Suprapubic skin (tissue), 4 donors: ENCODE data around the gene SLC35G1.

Source experiments
- POLR2A ChIP-seq, 2 donors: fragments of 450-650 bp; IDR thresholded peaks; one replicate each; pipeline ENCODE4 v1.6.1; 2017; ENCODE audit warnings: antibody characterized with exemption in 2 of 2, mild to moderate bottlenecking in 2 of 2, moderate library complexity in 2 of 2
- POLR2AphosphoS5 ChIP-seq, 3 donors: sonication (generic); formaldehyde crosslinking; IDR thresholded peaks; one replicate each; pipeline ENCODE4 v1.6.1; 2017; ENCODE audit warnings: antibody characterized with exemption in 3 of 3
- TF ChIP-seq, protein P1 (sequence below), 2 donors: fragments of 200-600 bp in 1 of 2; fragments of 450-650 bp in 1 of 2; sonication (generic) in 1 of 2; IDR thresholded peaks; one replicate each; pipeline ENCODE4 v1.5.1; 2016 to 2019; ENCODE audit warnings: antibody characterized with exemption in 2 of 2, mild to moderate bottlenecking in 1 of 2, moderate library complexity in 1 of 2

DNA sequence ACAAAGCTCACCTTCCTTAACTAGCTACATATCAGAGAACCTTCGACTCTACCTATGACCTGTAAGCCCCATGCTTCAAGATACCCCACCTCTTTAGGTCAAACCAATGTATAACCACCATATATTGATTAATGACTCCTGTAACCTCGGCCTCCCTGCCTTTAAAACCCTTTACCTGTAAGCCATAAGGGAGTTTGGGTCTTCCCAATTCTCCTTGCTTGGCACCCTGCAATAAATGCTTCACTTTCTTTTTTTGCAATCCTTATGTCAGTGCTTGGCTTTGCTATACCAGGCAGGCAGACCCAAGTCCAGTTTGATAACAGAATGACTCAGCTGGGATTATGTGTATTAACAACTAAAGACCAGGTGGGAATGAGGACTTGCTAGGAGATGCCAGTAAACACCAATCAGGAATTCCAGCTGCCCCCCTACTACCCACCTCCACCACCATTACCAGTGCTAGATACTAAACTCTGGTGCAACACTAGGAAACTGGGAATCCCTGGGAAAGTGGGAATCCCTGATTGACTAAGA, 22.0 kb upstream of the SLC35G1 start:
- no peak for TF ChIP-seq POLR2A (IDR thresholded peaks at IDR 0.05)
- TF ChIP-seq, protein P1, sequence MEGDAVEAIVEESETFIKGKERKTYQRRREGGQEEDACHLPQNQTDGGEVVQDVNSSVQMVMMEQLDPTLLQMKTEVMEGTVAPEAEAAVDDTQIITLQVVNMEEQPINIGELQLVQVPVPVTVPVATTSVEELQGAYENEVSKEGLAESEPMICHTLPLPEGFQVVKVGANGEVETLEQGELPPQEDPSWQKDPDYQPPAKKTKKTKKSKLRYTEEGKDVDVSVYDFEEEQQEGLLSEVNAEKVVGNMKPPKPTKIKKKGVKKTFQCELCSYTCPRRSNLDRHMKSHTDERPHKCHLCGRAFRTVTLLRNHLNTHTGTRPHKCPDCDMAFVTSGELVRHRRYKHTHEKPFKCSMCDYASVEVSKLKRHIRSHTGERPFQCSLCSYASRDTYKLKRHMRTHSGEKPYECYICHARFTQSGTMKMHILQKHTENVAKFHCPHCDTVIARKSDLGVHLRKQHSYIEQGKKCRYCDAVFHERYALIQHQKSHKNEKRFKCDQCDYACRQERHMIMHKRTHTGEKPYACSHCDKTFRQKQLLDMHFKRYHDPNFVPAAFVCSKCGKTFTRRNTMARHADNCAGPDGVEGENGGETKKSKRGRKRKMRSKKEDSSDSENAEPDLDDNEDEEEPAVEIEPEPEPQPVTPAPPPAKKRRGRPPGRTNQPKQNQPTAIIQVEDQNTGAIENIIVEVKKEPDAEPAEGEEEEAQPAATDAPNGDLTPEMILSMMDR (IDR thresholded peaks at IDR 0.05): no peak
- TF ChIP-seq POLR2AphosphoS5 (IDR thresholded peaks at IDR 0.05): no peak
